Measurements from ENCODE around the gene FETUB.

DNA sequence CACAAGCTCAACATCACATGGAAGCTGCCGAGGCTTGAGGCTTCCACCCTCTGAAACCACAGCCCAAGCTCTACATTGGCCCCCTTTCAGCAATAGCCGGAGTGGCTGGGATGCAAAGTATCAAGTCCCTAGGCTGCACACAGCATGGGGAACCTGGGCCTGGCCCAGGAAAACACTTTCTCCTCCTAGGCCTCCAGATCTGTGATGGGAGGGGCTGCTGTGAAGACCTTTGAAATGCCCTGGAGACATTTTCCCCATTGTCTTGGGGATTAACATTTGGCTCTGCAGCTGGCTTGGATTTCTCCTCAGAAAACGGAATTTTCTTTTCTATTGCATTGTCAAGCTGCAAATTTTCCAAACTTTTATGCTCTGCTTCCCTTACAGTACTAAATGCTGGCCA is 43.8 kb downstream of the FETUB start:
- TF ChIP-seq EZH2phosphoT487 (IDR thresholded peaks at IDR 0.05), result no peak
- TF ChIP-seq, protein P1, sequence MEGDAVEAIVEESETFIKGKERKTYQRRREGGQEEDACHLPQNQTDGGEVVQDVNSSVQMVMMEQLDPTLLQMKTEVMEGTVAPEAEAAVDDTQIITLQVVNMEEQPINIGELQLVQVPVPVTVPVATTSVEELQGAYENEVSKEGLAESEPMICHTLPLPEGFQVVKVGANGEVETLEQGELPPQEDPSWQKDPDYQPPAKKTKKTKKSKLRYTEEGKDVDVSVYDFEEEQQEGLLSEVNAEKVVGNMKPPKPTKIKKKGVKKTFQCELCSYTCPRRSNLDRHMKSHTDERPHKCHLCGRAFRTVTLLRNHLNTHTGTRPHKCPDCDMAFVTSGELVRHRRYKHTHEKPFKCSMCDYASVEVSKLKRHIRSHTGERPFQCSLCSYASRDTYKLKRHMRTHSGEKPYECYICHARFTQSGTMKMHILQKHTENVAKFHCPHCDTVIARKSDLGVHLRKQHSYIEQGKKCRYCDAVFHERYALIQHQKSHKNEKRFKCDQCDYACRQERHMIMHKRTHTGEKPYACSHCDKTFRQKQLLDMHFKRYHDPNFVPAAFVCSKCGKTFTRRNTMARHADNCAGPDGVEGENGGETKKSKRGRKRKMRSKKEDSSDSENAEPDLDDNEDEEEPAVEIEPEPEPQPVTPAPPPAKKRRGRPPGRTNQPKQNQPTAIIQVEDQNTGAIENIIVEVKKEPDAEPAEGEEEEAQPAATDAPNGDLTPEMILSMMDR (IDR thresholded peaks at IDR 0.05), result no peak

Data from neural progenitor cell (in vitro differentiated cells).